Activated naive CD8-positive, alpha-beta T cell treated with anti-CD3 and anti-CD28 coated beads, Interleukin-2, amount 50 U/mL, for 24 hours (primary cell): ENCODE results near the gene POLR2J2.
"Not testable (repeated sequence)": the region's sequence is repeated elsewhere in the genome, so short reads cannot be mapped to it uniquely, and the experiment has no call there.

Experiments
- ATAC-seq: fragments of 150-1000 bp; cut with Tn5 transposase; one replicate; pipeline ENCODE4 v1.10.0; 2021
- DNase-seq: peaks from one replicate; pipeline ENCODE4 v3.0.0; 2021
- H3K27ac Mint-ChIP-seq: one replicate; pipeline ENCODE4 v1.8.0; 2021; ENCODE audit warnings: mild to moderate bottlenecking, mixed read lengths
- H3K27me3 Mint-ChIP-seq: one replicate; pipeline ENCODE4 v1.8.0; 2021; ENCODE audit warnings: mixed read lengths
- H3K36me3 Mint-ChIP-seq: one replicate; pipeline ENCODE4 v1.8.0; 2021; ENCODE audit warnings: low read depth, mixed read lengths
- H3K4me1 Mint-ChIP-seq: one replicate; pipeline ENCODE4 v1.8.0; 2021; ENCODE audit warnings: mixed read lengths
- H3K4me3 Mint-ChIP-seq: one replicate; pipeline ENCODE4 v1.8.0; 2021; ENCODE audit warnings: mild to moderate bottlenecking, moderate library complexity, mixed read lengths
- H3K9me3 Mint-ChIP-seq: one replicate; pipeline ENCODE4 v1.8.0; 2021; ENCODE audit warnings: mixed read lengths

The POLR2J2 gene

DNA sequence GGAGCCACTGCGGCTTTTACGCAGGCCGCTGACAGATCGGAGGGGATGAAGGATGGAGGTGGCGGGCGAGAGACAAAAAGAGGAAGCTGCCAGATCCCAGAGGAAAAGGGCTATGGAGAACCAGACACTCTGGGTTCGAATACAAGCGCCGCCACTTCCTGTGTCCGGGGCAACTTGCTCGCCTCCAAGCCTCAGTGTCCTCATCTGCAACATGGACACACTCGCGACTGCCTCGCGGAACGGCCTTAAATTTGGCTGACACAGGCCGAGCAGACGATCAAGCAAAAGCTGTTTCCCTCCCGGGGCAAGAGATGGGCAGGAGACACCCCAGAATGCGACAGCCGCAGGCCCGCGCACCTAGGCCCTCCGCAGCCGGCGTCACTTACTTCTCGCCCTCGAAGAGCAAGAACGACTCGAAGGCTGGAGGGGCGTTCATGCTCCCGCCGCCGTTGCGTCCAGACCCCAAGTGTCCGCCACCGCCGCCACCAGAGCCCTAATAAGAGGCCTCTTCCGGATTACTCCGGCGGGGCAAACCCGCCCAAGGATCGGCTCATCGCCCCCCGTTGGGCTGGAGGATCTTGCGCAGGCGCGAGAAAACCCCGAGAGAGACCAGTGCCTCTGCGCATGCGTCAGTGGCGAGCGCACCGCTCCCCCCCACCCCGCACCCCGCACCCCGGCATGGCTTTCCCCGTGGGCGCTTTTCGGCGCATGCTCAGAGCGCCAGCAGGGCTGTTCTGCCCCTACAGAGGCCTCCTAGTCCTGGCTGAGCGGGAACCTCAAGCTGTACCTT lies at the start of gene POLR2J2:
POLR2J2 (minus strand) TSS at position 498 of the 790 bp plus-strand sequence; CDS start at position 436, 62 bp downstream.
- H3K36me3 Mint-ChIP-seq, H3K4me1 Mint-ChIP-seq, H3K27ac Mint-ChIP-seq, H3K9me3 Mint-ChIP-seq, H3K4me3 Mint-ChIP-seq, DNase-seq, H3K27me3 Mint-ChIP-seq: not testable (repeated sequence)
- peak; percentile 62 for ATAC-seq

- not testable (repeated sequence) for H3K36me3 Mint-ChIP-seq, H3K27me3 Mint-ChIP-seq, DNase-seq
Measured at GRCh38 chr7:102718491-102718890, 47.0 kb upstream of the POLR2J2 start.

GRCh38 chr7:102715718-102716117 lies 44.3 kb upstream of the POLR2J2 start:
- DNase-seq, H3K27ac Mint-ChIP-seq, H3K9me3 Mint-ChIP-seq, H3K4me3 Mint-ChIP-seq, H3K27me3 Mint-ChIP-seq, H3K36me3 Mint-ChIP-seq: not testable (repeated sequence)
- peaks cover 23% of the 10 kb centered on the region for H3K4me1 Mint-ChIP-seq
- peak; percentile 50 for ATAC-seq

More at GRCh38 chr7:102718491-102718890, 47.0 kb upstream of the POLR2J2 start:
- not testable (repeated sequence) for ATAC-seq, H3K27ac Mint-ChIP-seq, H3K9me3 Mint-ChIP-seq, H3K4me3 Mint-ChIP-seq
- H3K4me1 Mint-ChIP-seq: peaks cover 12% of the 10 kb centered on the region

- not testable (repeated sequence) for H3K9me3 Mint-ChIP-seq, H3K4me3 Mint-ChIP-seq, H3K27me3 Mint-ChIP-seq, H3K36me3 Mint-ChIP-seq, DNase-seq
- ATAC-seq: peak; percentile 72
- H3K4me1 Mint-ChIP-seq: peaks cover 23% of the 10 kb centered on the region
- H3K27ac Mint-ChIP-seq: peak overlapping the region; percentile 53
Measured at GRCh38 chr7:102714774-102715522, 43.5 kb upstream of the POLR2J2 start.

DNA sequence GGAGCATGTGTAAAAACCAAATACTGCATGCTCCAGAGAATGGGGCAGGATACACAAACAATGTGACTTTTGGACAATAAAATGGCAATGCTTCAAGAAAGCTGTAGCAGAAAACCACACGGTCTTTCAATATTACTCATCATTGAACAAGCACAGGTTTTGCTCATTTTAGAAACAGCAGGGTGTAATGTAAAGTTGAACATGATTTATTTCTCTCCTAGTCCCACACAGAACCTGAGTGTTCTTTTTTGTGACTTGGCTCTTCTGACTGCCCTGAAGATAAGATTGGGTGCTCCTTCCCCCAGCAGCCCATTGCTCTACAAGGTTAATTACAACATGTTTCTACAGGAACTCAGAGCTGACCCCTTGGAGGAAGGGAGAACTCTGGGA lies 42.2 kb upstream of the POLR2J2 start:
- ATAC-seq: peak; percentile 74
- not testable (repeated sequence) for DNase-seq, H3K36me3 Mint-ChIP-seq, H3K9me3 Mint-ChIP-seq, H3K27me3 Mint-ChIP-seq
- H3K4me3 Mint-ChIP-seq: peak overlapping the region; percentile 24
- H3K27ac Mint-ChIP-seq: peak overlapping the region; percentile 73
- H3K4me1 Mint-ChIP-seq: peaks cover 23% of the 10 kb centered on the region

DNA sequence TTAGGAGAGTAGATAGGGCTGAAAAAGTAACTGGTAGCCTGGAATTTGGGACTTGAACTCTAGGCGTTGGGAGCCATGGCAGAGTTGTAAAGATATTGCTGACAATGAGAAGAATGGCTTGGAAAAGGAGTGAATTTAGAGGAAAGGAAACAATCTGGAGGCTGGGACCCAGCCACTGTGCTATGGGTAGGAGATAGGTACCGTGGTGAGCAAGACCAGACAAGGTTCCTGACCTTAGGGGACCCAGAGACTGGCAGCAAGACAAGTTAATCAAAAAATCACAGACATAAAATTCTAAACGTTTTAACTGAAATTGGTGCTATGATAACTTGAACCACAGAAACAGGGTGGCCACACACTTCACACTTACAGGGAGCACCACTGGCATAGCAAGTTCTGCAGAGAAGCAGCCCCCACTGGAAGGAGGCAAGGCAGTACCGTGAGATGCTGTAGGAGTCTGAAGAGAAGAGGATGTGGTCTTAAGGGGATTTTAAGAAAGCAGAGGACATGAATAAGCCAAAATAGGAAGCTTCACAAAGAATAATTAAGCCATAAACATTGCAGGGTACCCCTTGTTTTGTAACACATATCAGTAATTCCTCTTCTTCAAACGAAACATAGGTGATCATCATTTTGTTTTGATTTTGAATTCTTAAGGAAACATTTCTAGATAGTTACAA lies 41.7 kb upstream of the POLR2J2 start:
- peak overlapping the region; percentile 24 for H3K4me3 Mint-ChIP-seq

GRCh38 chr7:102698962-102699750 lies 27.7 kb upstream of the POLR2J2 start:
- not testable (repeated sequence) for DNase-seq, H3K36me3 Mint-ChIP-seq, H3K4me1 Mint-ChIP-seq, H3K27ac Mint-ChIP-seq, H3K9me3 Mint-ChIP-seq, H3K4me3 Mint-ChIP-seq, ATAC-seq
- peaks cover 13% of the 10 kb centered on the region for H3K27me3 Mint-ChIP-seq

More for the DNA sequence above, 41.7 kb upstream of the POLR2J2 start:
- peak overlapping the region; percentile 73 for H3K27ac Mint-ChIP-seq
- H3K9me3 Mint-ChIP-seq, H3K27me3 Mint-ChIP-seq, H3K36me3 Mint-ChIP-seq: not testable (repeated sequence)
- peaks cover 23% of the 10 kb centered on the region for H3K4me1 Mint-ChIP-seq
- DNase-seq (peak; percentile 19), ATAC-seq (peak; percentile 77)

GRCh38 chr7:102697642-102698512 lies 26.4 kb upstream of the POLR2J2 start:
- H3K4me1 Mint-ChIP-seq, H3K9me3 Mint-ChIP-seq, ATAC-seq, H3K36me3 Mint-ChIP-seq, H3K27ac Mint-ChIP-seq, DNase-seq, H3K4me3 Mint-ChIP-seq: not testable (repeated sequence)
- H3K27me3 Mint-ChIP-seq: peaks cover 12% of the 10 kb centered on the region

GRCh38 chr7:102696009-102696408 lies 24.5 kb upstream of the POLR2J2 start:
- not testable (repeated sequence) for DNase-seq, H3K36me3 Mint-ChIP-seq, ATAC-seq, H3K4me3 Mint-ChIP-seq, H3K4me1 Mint-ChIP-seq, H3K9me3 Mint-ChIP-seq, H3K27me3 Mint-ChIP-seq, H3K27ac Mint-ChIP-seq

DNA sequence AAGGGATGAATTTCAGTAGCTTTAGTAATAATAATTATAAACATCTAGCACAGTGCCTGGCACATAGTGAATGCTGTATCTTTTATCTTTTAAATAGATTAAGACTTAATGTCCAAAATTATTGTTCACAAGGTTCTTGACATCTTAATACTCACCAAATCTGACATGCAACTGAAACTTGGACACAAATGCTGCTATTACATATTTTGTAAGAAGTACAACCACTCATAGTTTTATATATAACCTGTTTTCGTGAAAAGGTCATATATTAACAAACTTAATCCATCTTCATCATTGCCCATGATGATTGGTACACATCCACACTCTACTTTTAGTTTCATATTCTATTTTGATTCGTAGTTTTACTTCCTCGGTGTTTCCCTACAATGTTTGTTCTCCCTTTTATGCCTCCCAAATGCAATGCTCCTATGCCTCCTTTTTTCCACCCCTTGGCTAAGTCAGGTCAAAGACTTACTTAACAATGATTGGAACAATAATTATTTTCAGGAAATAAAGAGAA lies 23.6 kb upstream of the POLR2J2 start:
- not testable (repeated sequence) for H3K9me3 Mint-ChIP-seq, H3K27ac Mint-ChIP-seq, H3K27me3 Mint-ChIP-seq, H3K4me1 Mint-ChIP-seq, DNase-seq, H3K36me3 Mint-ChIP-seq, H3K4me3 Mint-ChIP-seq, ATAC-seq

DNA sequence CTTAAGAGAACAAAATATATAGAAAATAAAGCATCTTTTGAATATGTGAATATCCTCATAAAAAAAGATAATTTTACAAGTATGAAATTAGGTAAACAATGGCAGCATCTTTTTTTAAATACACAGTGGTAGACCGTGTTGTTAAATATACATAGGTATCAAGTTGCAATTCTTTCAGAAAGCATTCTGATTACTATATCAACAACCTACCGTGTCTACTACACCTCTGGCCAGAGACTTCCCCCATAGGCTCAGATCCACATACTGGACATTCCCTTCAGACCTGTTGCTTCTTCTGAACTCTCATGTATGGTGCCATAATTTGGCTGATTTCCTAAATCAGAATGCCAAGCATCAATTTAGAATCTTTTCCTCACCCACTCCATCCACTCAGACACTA lies 22.5 kb upstream of the POLR2J2 start:
- H3K27ac Mint-ChIP-seq, H3K4me1 Mint-ChIP-seq, ATAC-seq, H3K36me3 Mint-ChIP-seq, H3K27me3 Mint-ChIP-seq, DNase-seq, H3K4me3 Mint-ChIP-seq, H3K9me3 Mint-ChIP-seq: not testable (repeated sequence)

DNA sequence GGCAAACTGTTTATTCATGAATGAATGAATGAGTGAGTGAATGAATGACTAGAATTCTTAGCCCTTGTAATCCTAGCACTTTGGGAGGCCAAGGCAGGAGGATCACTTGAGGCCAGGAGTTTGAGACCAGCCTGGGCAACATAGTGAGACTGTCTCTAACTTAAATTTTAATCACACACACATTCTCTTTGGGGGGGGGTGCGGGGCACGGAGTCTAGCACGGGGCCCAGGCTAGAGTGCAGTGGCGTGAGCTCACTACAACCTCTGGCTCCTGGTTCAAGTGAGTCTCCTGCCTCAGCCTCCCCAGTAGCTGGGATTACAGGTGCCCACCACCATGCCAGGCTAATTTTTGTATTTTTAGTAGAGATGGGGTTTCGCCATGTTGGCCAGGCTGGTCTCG lies 19.1 kb upstream of the POLR2J2 start:
- H3K27ac Mint-ChIP-seq, H3K9me3 Mint-ChIP-seq, DNase-seq, H3K4me3 Mint-ChIP-seq, H3K4me1 Mint-ChIP-seq, H3K36me3 Mint-ChIP-seq, ATAC-seq, H3K27me3 Mint-ChIP-seq: not testable (repeated sequence)
